Suprapubic skin (tissue), 4 donors: ENCODE results near the gene MYL5. TPM values are rescaled to one million over a fixed set of nuclear protein-coding genes. Genes with fewer than 3 reads are reported as not detected.

Experiments used
- DNase-seq, 2 donors: peaks; one replicate each; pipeline ENCODE4 v3.0.0-alpha.2; 2019; ENCODE audit warnings: low spot score in 2 of 2
- H3K27ac ChIP-seq: fragments of 200-600 bp; sonication (generic); one replicate; pipeline ENCODE4 v1.5.1; 2019
- H3K27me3 ChIP-seq: fragments of 200-600 bp; sonication (generic); one replicate; pipeline ENCODE4 v1.5.1; 2019
- H3K36me3 ChIP-seq: fragments of 200-600 bp; sonication (generic); one replicate; pipeline ENCODE4 v1.5.1; 2019
- H3K4me1 ChIP-seq: fragments of 200-600 bp; sonication (generic); one replicate; pipeline ENCODE4 v1.5.1; 2019
- H3K4me3 ChIP-seq: fragments of 200-600 bp; sonication (generic); one replicate; pipeline ENCODE4 v1.5.1; 2019; ENCODE audit warnings: mild to moderate bottlenecking
- H3K9me3 ChIP-seq: fragments of 200-600 bp; sonication (generic); one replicate; pipeline ENCODE4 v1.5.1; 2019
- CTCF ChIP-seq, 2 donors: fragments of 200-600 bp in 1 of 2; fragments of 450-650 bp in 1 of 2; sonication (generic) in 1 of 2; IDR thresholded peaks; one replicate each; pipeline ENCODE4 v1.5.1; 2016 to 2019; ENCODE audit warnings: antibody characterized with exemption in 2 of 2, mild to moderate bottlenecking in 1 of 2, moderate library complexity in 1 of 2
- EP300 ChIP-seq: sonication (generic); formaldehyde crosslinking; IDR thresholded peaks from one replicate; pipeline ENCODE4 v1.6.1; 2017; ENCODE audit warnings: antibody characterized with exemption
- POLR2A ChIP-seq, 2 donors: fragments of 450-650 bp; IDR thresholded peaks; one replicate each; pipeline ENCODE4 v1.6.1; 2017; ENCODE audit warnings: antibody characterized with exemption in 2 of 2, mild to moderate bottlenecking in 2 of 2, moderate library complexity in 2 of 2
- POLR2AphosphoS5 ChIP-seq, 3 donors: sonication (generic); formaldehyde crosslinking; IDR thresholded peaks; one replicate each; pipeline ENCODE4 v1.6.1; 2017; ENCODE audit warnings: antibody characterized with exemption in 3 of 3
- WGBS: methylation state at CpG from one replicate; pipeline ENCODE4 v1.1.5; 2018; 5-methylcytosine and 5-hydroxymethylcytosine counted together
- total RNA-seq, 4 donors: library from RNA; depleted of rRNA; stranded (reverse); fragments of >200 nt; gene quantifications; one replicate each; pipeline ENCODE4 v1.1.0, GENCODE V29; 2016

MYL5 gene
- total RNA-seq, 4 donors from 2014 or later, result 5.3 to 20.4 (median 10.5) TPM

- no peak overlapping the region for H3K4me3 ChIP-seq
- no peaks in the 10 kb centered on the region for H3K9me3 ChIP-seq
- peaks cover 28% of the 10 kb centered on the region for H3K4me1 ChIP-seq
- DNase-seq, result no peak
- H3K36me3 ChIP-seq, result peaks cover 14% of the 10 kb centered on the region
- no peak for TF ChIP-seq POLR2AphosphoS5 (IDR thresholded peaks at IDR 0.05)
- H3K27ac ChIP-seq, result peak overlapping the region; percentile 78
- H3K27me3 ChIP-seq, result no peaks in the 10 kb centered on the region
- WGBS, result 83% methylated on average over 50 of the region's 59 CpGs
Observed at GRCh38 chr4:720111-720860, 45.9 kb downstream of the MYL5 start.

- H3K36me3 ChIP-seq, result peaks cover 14% of the 10 kb centered on the region
- WGBS, result 32% methylated on average over 29 of the region's 31 CpGs
- peak in 1 of 2 donors; percentile 76 for DNase-seq
- H3K4me1 ChIP-seq, result peaks cover 35% of the 10 kb centered on the region
- H3K27ac ChIP-seq, result peak overlapping the region; percentile 78
- no peaks in the 10 kb centered on the region for H3K9me3 ChIP-seq
- no peaks in the 10 kb centered on the region for H3K27me3 ChIP-seq
- no peak for TF ChIP-seq CTCF (IDR thresholded peaks at IDR 0.05)
- TF ChIP-seq EP300, result no peak
- TF ChIP-seq POLR2AphosphoS5 (IDR thresholded peaks at IDR 0.05), result no peak
- no peak for TF ChIP-seq POLR2A (IDR thresholded peaks at IDR 0.05)
- peak overlapping the region; percentile 22 for H3K4me3 ChIP-seq
Observed at GRCh38 chr4:721261-722168, 47.2 kb downstream of the MYL5 start.

GRCh38 chr4:722169-722725, 47.9 kb downstream of the MYL5 start:
- Histone ChIP-seq H3K9me3 (no peaks in the 10 kb centered on the region), H3K4me3 (no peak overlapping the region), H3K27me3 (no peaks in the 10 kb centered on the region), H3K4me1 (peaks cover 40% of the 10 kb centered on the region), H3K36me3 (peaks cover 14% of the 10 kb centered on the region), H3K27ac (no peak overlapping the region)
- 91% methylated on average over 46 of the region's 47 CpGs for WGBS
- DNase-seq, result no peak
- TF ChIP-seq POLR2A (IDR thresholded peaks at IDR 0.05) (no peak), EP300 (no peak), CTCF (IDR thresholded peaks at IDR 0.05) (no peak), POLR2AphosphoS5 (IDR thresholded peaks at IDR 0.05) (no peak)

GRCh38 chr4:722851-723360, 48.6 kb downstream of the MYL5 start:
- no peak overlapping the region for H3K27ac ChIP-seq
- peaks cover 44% of the 10 kb centered on the region for H3K4me1 ChIP-seq
- TF ChIP-seq CTCF (IDR thresholded peaks at IDR 0.05) (no peak), POLR2A (IDR thresholded peaks at IDR 0.05) (no peak), POLR2AphosphoS5 (IDR thresholded peaks at IDR 0.05) (no peak), EP300 (no peak)
- H3K27me3 ChIP-seq, result no peaks in the 10 kb centered on the region
- peaks cover 14% of the 10 kb centered on the region for H3K36me3 ChIP-seq
- H3K9me3 ChIP-seq, result no peaks in the 10 kb centered on the region
- no peak for DNase-seq
- no peak overlapping the region for H3K4me3 ChIP-seq
- WGBS, result 97% methylated on average over 61 of the region's 61 CpGs

- Histone ChIP-seq H3K4me1 (peaks cover 44% of the 10 kb centered on the region), H3K9me3 (no peaks in the 10 kb centered on the region), H3K27ac (no peak overlapping the region), H3K27me3 (no peaks in the 10 kb centered on the region), H3K4me3 (no peak overlapping the region), H3K36me3 (peaks cover 14% of the 10 kb centered on the region)
- DNase-seq, result no peak
- TF ChIP-seq CTCF (IDR thresholded peaks at IDR 0.05), result no peak
- no peak for TF ChIP-seq POLR2AphosphoS5 (IDR thresholded peaks at IDR 0.05)
- TF ChIP-seq EP300, result no peak
- no peak for TF ChIP-seq POLR2A (IDR thresholded peaks at IDR 0.05)
- 96% methylated on average over 19 of the region's 28 CpGs for WGBS
Observed at GRCh38 chr4:723751-724530, 49.6 kb downstream of the MYL5 start.
